GM15510 (cell line): ENCODE results near the gene FBXO36.

Experiments
- POLR2A ChIP-seq: IDR thresholded peaks from 3 replicates; pipeline ENCODE4 v1.6.1; 2011; ENCODE audit warnings: borderline replicate concordance; ENCODE audit not compliant: insufficient read length; ENCODE audit errors: extremely low read depth

FBXO36 gene

GRCh38 chr2:229901819-229902218 lies 20.5 kb upstream of the FBXO36 start:
- no peak for TF ChIP-seq POLR2A

- TF ChIP-seq POLR2A: no peak
Measured at GRCh38 chr2:229903037-229903436, 19.3 kb upstream of the FBXO36 start.

GRCh38 chr2:229905601-229906000 lies 16.7 kb upstream of the FBXO36 start:
- TF ChIP-seq POLR2A: no peak

- no peak for TF ChIP-seq POLR2A
Measured at GRCh38 chr2:229909090-229909489, 13.2 kb upstream of the FBXO36 start.

- no peak for TF ChIP-seq POLR2A
Measured at GRCh38 chr2:229910147-229910831, 12.0 kb upstream of the FBXO36 start.

GRCh38 chr2:229910832-229911412 lies 11.4 kb upstream of the FBXO36 start:
- TF ChIP-seq POLR2A: no peak

GRCh38 chr2:229914171-229914570 lies 8.1 kb upstream of the FBXO36 start:
- TF ChIP-seq POLR2A: no peak

- no peak for TF ChIP-seq POLR2A
Measured at GRCh38 chr2:229917793-229918192, 4.5 kb upstream of the FBXO36 start.

- no peak for TF ChIP-seq POLR2A
Measured at GRCh38 chr2:229920011-229920641, 2.2 kb upstream of the FBXO36 start.

GRCh38 chr2:229921101-229921891 lies 1.0 kb upstream of the FBXO36 start:
- no peak for TF ChIP-seq POLR2A

GRCh38 chr2:229921892-229922448 lies 333 bp upstream of the FBXO36 start, which contains the start of gene TRIP12:
Gene TRIP12, minus strand, starts transcription at chr2:229922009. Its CDS starts 41,930 bp downstream, at chr2:229880079.
- peak; percentile 64 for TF ChIP-seq POLR2A

- no peak for TF ChIP-seq POLR2A
Measured at GRCh38 chr2:229925201-229925600, 2.9 kb downstream of the FBXO36 start.

GRCh38 chr2:229927817-229928321 lies 5.6 kb downstream of the FBXO36 start:
- no peak for TF ChIP-seq POLR2A

GRCh38 chr2:229930656-229931055 lies 8.4 kb downstream of the FBXO36 start:
- TF ChIP-seq POLR2A: no peak
